Lung (tissue), 12 donors: ENCODE results near the gene USP24. TPM values are rescaled to one million over a fixed set of nuclear protein-coding genes. Genes with fewer than 3 reads are reported as not detected.

ENCODE experiments used
- ATAC-seq: fragments of 200-7000 bp; cut with Tn5 transposase; one replicate; pipeline ENCODE4 v1.9.1; 2020; ENCODE audit warnings: moderate number of reproducible peaks; ENCODE audit not compliant: insufficient read depth, low FRiP score
- DNase-seq, 3 donors: peaks; one replicate each; pipeline ENCODE4 v3.0.0-alpha.2; 2013 to 2017
- H3K27ac ChIP-seq, 2 donors: one replicate each; pipeline ENCODE4 v1.5.1; 2013; ENCODE audit warnings: mild to moderate bottlenecking in 2 of 2, moderate library complexity in 2 of 2, control low read depth in 1 of 2, inconsistent platforms in 1 of 2, low read depth in 1 of 2, low read length in 1 of 2
- H3K27me3 ChIP-seq, 3 donors: one replicate each; pipeline ENCODE4 v1.5.1; 2013; ENCODE audit warnings: low read length in 2 of 3; ENCODE audit not compliant: control insufficient read depth in 3 of 3, insufficient read depth in 3 of 3
- H3K36me3 ChIP-seq, 4 donors: one replicate each; pipeline ENCODE4 v1.5.1; 2013; ENCODE audit warnings: low read length in 4 of 4, mild to moderate bottlenecking in 1 of 4, moderate library complexity in 1 of 4; ENCODE audit not compliant: control insufficient read depth in 4 of 4, insufficient read depth in 4 of 4
- H3K4me1 ChIP-seq, 5 donors: one replicate each; pipeline ENCODE4 v1.5.1; 2013; ENCODE audit warnings: low read length in 5 of 5, mild to moderate bottlenecking in 2 of 5, moderate library complexity in 1 of 5; ENCODE audit not compliant: control insufficient read depth in 5 of 5, insufficient read depth in 5 of 5
- H3K4me3 ChIP-seq: one replicate; pipeline ENCODE4 v1.5.1; 2013; ENCODE audit warnings: mild to moderate bottlenecking, control low read depth, moderate library complexity
- H3K9ac ChIP-seq, 2 donors: one replicate each; pipeline ENCODE4 v1.5.1; 2013; ENCODE audit warnings: low read length in 2 of 2, control low read depth in 1 of 2; ENCODE audit not compliant: insufficient read depth in 1 of 2
- H3K9me3 ChIP-seq, 4 donors: one replicate each; pipeline ENCODE4 v1.5.1; 2013; ENCODE audit warnings: low read length in 3 of 4, mild to moderate bottlenecking in 1 of 4, moderate library complexity in 1 of 4; ENCODE audit not compliant: control insufficient read depth in 4 of 4, insufficient read depth in 3 of 4
- CTCF ChIP-seq: IDR thresholded peaks from 2 replicates; pipeline ENCODE4 v1.5.1; 2012; ENCODE audit warnings: mild to moderate bottlenecking; ENCODE audit errors: control extremely low read depth, extremely low read depth
- WGBS, 2 donors: extraction: QIAGEN DNeasy Blood & Tissue Kit; methylation state at CpG; one replicate each; pipeline ENCODE4 v1.1.7; 2013; 5-methylcytosine and 5-hydroxymethylcytosine counted together
- polyA plus RNA-seq, 2 donors: library from polyadenylated mRNA; stranded (reverse); fragments of 200-250 nt; gene quantifications; one replicate each; pipeline ENCODE4 v1.2.1, GENCODE V29; 2013
- total RNA-seq, 2 donors: library from RNA; depleted of rRNA in 1 of 2; stranded (reverse); fragments of >200 nt in 1 of 2; gene quantifications; one replicate each; pipeline ENCODE4 v1.2.1, GENCODE V29; 2014 to 2021
- donor health status: control.
- donor health status: control.
- donor health status: Bipolar disorder and iron deficiency.
- donor health status: healthy.
- donor health status: DM: yes; HTN: yes; CAD: no.

Gene USP24
- total and polyA plus RNA-seq, 4 donors = 7.8 to 77.8 (median 23.6) TPM

- peaks cover 2 to 9% (median 5%) of the 10 kb centered on the region in 4 donors for H3K36me3 ChIP-seq
- no peak overlapping the region for H3K9ac ChIP-seq
- no peaks in the 10 kb centered on the region for H3K27me3 ChIP-seq
- H3K4me1 ChIP-seq = peaks cover 0 to 8% (median 3%) of the 10 kb centered on the region in 5 donors
- DNase-seq = no peak
- whole genome bisulfite sequencing, 2 donors = 65 to 72% methylated on average over 1 of the region's 1 CpG
- H3K9me3 ChIP-seq = no peaks in the 10 kb centered on the region
- H3K27ac ChIP-seq = no peak overlapping the region
- no peak for ATAC-seq
- H3K4me3 ChIP-seq = no peak overlapping the region
- TF ChIP-seq CTCF = no peak
Measured at GRCh38 chr1:55170426-55170825, 44.7 kb downstream of the USP24 start.

GRCh38 chr1:55169126-55169525 lies 46.0 kb downstream of the USP24 start:
- Histone ChIP-seq H3K27ac (no peak overlapping the region), H3K4me1 (peaks cover 0 to 8% (median 4%) of the 10 kb centered on the region in 5 donors), H3K27me3 (no peaks in the 10 kb centered on the region), H3K4me3 (no peak overlapping the region), H3K9ac (no peak overlapping the region), H3K9me3 (no peaks in the 10 kb centered on the region), H3K36me3 (peaks cover 2 to 11% (median 6%) of the 10 kb centered on the region in 4 donors)
- no peak for DNase-seq
- no peak for ATAC-seq
- no peak for TF ChIP-seq CTCF
- 89 to 92% methylated on average over 1 of the region's 1 CpG for WGBS, 2 donors

- 92 to 98% methylated on average over 4 of the region's 4 CpGs for WGBS, 2 donors
- DNase-seq (no peak), ATAC-seq (no peak)
- Histone ChIP-seq H3K27me3 (no peaks in the 10 kb centered on the region), H3K4me3 (no peak overlapping the region), H3K9ac (no peak overlapping the region), H3K9me3 (no peaks in the 10 kb centered on the region), H3K36me3 (peaks cover 2 to 11% (median 8%) of the 10 kb centered on the region in 4 donors), H3K27ac (no peak overlapping the region), H3K4me1 (peaks cover 0 to 8% (median 3%) of the 10 kb centered on the region in 5 donors)
- TF ChIP-seq CTCF = no peak
Measured at GRCh38 chr1:55168353-55168752, 46.8 kb downstream of the USP24 start.
